ENCODE results near the gene SSBP3.

DNA sequence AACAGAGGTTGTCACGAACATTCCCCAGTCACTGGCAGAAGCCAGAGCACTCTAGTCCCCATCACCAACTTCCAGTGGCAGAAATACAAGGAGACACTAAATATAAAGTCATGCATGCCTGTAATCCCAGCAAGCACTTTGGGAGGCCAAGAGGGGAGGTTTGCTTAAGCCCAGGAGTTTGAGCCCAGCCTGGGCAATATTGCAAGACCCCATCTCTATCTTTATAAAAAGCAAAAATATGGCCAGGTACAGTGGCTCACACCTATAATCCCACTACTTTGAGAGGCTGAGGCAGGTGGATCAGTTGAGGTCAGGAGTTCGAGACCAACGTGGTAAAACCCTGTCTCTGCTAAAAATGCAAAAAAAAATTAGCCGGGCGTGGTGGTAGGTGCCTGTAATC lies 212.7 kb downstream of the SSBP3 start:
- TF ChIP-seq, protein P1, sequence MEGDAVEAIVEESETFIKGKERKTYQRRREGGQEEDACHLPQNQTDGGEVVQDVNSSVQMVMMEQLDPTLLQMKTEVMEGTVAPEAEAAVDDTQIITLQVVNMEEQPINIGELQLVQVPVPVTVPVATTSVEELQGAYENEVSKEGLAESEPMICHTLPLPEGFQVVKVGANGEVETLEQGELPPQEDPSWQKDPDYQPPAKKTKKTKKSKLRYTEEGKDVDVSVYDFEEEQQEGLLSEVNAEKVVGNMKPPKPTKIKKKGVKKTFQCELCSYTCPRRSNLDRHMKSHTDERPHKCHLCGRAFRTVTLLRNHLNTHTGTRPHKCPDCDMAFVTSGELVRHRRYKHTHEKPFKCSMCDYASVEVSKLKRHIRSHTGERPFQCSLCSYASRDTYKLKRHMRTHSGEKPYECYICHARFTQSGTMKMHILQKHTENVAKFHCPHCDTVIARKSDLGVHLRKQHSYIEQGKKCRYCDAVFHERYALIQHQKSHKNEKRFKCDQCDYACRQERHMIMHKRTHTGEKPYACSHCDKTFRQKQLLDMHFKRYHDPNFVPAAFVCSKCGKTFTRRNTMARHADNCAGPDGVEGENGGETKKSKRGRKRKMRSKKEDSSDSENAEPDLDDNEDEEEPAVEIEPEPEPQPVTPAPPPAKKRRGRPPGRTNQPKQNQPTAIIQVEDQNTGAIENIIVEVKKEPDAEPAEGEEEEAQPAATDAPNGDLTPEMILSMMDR (IDR thresholded peaks at IDR 0.05), result no peak
- no peak for TF ChIP-seq POLR2AphosphoS5 (IDR thresholded peaks at IDR 0.05; ENCODE audit: insufficient read depth in 1 of 2, low read depth in 1 of 2)
